ENCODE data around the gene SREK1IP1.

Gene SREK1IP1

GRCh38 chr5:64682608-64683007 lies 85.9 kb downstream of the SREK1IP1 start:
- DNase-seq (ENCODE audit: low spot score): no peak

- no peak for DNase-seq (ENCODE audit: low spot score)
Measured at GRCh38 chr5:64680289-64680688, 88.2 kb downstream of the SREK1IP1 start.

GRCh38 chr5:64678374-64678773 lies 90.1 kb downstream of the SREK1IP1 start:
- no peak for DNase-seq (ENCODE audit: low spot score)

GRCh38 chr5:64671678-64672077 lies 96.8 kb downstream of the SREK1IP1 start:
- DNase-seq (ENCODE audit: low spot score): no peak

- DNase-seq (ENCODE audit: low spot score): no peak
Measured at GRCh38 chr5:64670277-64670676, 98.2 kb downstream of the SREK1IP1 start.
